HepG2 (cell line): ENCODE data around the gene MAML1. TPM values are rescaled to one million over a fixed set of nuclear protein-coding genes. Genes with fewer than 3 reads are reported as not detected.

ENCODE experiments used
- ARID2 ChIP-seq: sonication (generic); formaldehyde crosslinking; IDR thresholded peaks from 2 replicates; pipeline ENCODE4 v1.8.1; 2022; ENCODE audit warnings: mild to moderate bottlenecking, missing genetic modification reagents, borderline replicate concordance
- CENPT ChIP-seq: sonication (generic); formaldehyde crosslinking; IDR thresholded peaks from 2 replicates; pipeline ENCODE4 v1.8.0; 2022; ENCODE audit warnings: low read depth, mild to moderate bottlenecking, moderate library complexity, missing genetic modification reagents
- KDM3A ChIP-seq: IDR thresholded peaks from 2 replicates; pipeline ENCODE4 v1.6.1; 2018; ENCODE audit warnings: low read depth, missing compliant biosample characterization
- MTA3 ChIP-seq: sonication (generic); formaldehyde crosslinking; IDR thresholded peaks from 2 replicates; pipeline ENCODE4 v1.4.0; 2020; ENCODE audit warnings: missing genetic modification reagents
- PHF8 ChIP-seq: sonication (generic); formaldehyde crosslinking; IDR thresholded peaks from 2 replicates; pipeline ENCODE4 v1.5.0; 2020; ENCODE audit warnings: missing genetic modification reagents
- RFXAP ChIP-seq: sonication (generic); formaldehyde crosslinking; IDR thresholded peaks from 2 replicates; pipeline ENCODE4 v1.4.0; 2020; ENCODE audit warnings: missing genetic modification reagents, borderline replicate concordance
- SP4 ChIP-seq: sonication (generic); formaldehyde crosslinking; IDR thresholded peaks from 2 replicates; pipeline ENCODE4 v1.8.1; 2023; ENCODE audit warnings: mild to moderate bottlenecking, missing genetic modification reagents
- TMF1 ChIP-seq: sonication (generic); formaldehyde crosslinking; IDR thresholded peaks from 2 replicates; pipeline ENCODE4 v1.8.1; 2022; ENCODE audit warnings: low read depth, missing genetic modification reagents
- ZBTB20 ChIP-seq: sonication (generic); formaldehyde crosslinking; IDR thresholded peaks from 2 replicates; pipeline ENCODE4 v1.8.1; 2023; ENCODE audit warnings: missing genetic modification reagents, low read depth, mild to moderate bottlenecking, borderline replicate concordance
- ZBTB33 ChIP-seq: sonication (generic); formaldehyde crosslinking; IDR thresholded peaks from 2 replicates; pipeline ENCODE4 v1.4.0; 2020; ENCODE audit warnings: missing genetic modification reagents
- ZBTB44 ChIP-seq: sonication (generic); formaldehyde crosslinking; IDR thresholded peaks from 2 replicates; pipeline ENCODE4 v1.4.0; 2020; ENCODE audit warnings: missing genetic modification reagents
- ZFP62 ChIP-seq: sonication (generic); formaldehyde crosslinking; IDR thresholded peaks from 2 replicates; pipeline ENCODE4 v1.4.0; 2020; ENCODE audit warnings: missing genetic modification reagents
- ZFYVE20 ChIP-seq: sonication (generic); formaldehyde crosslinking; IDR thresholded peaks from 2 replicates; pipeline ENCODE4 v1.8.0; 2023; ENCODE audit warnings: low read depth, mild to moderate bottlenecking, moderate library complexity, missing genetic modification reagents, borderline replicate concordance
- ZNF121 ChIP-seq: sonication (generic); formaldehyde crosslinking; IDR thresholded peaks from 2 replicates; pipeline ENCODE4 v1.5.0; 2020; ENCODE audit warnings: mild to moderate bottlenecking, missing genetic modification reagents
- ZNF160 ChIP-seq: sonication (generic); formaldehyde crosslinking; IDR thresholded peaks from 2 replicates; pipeline ENCODE4 v1.8.0; 2022; ENCODE audit warnings: mild to moderate bottlenecking, inconsistent platforms, missing genetic modification reagents
- ZNF292 ChIP-seq: sonication (generic); formaldehyde crosslinking; IDR thresholded peaks from 2 replicates; pipeline ENCODE4 v1.8.1; 2022; ENCODE audit warnings: mild to moderate bottlenecking, low read depth, missing genetic modification reagents, borderline replicate concordance
- ZNF326 ChIP-seq: sonication (generic); formaldehyde crosslinking; IDR thresholded peaks from 2 replicates; pipeline ENCODE4 v1.4.0; 2020; ENCODE audit warnings: missing genetic modification reagents, borderline replicate concordance
- ZNF446 ChIP-seq: sonication (generic); formaldehyde crosslinking; IDR thresholded peaks from 2 replicates; pipeline ENCODE4 v1.5.0; 2020; ENCODE audit warnings: mild to moderate bottlenecking, missing genetic modification reagents
- ZNF510 ChIP-seq: sonication (generic); formaldehyde crosslinking; IDR thresholded peaks from 2 replicates; pipeline ENCODE4 v1.4.0; 2020; ENCODE audit warnings: low read depth, mild to moderate bottlenecking, missing genetic modification reagents
- ZNF550 ChIP-seq: sonication (generic); formaldehyde crosslinking; IDR thresholded peaks from 2 replicates; pipeline ENCODE4 v1.4.0; 2020; ENCODE audit warnings: mild to moderate bottlenecking, missing genetic modification reagents, borderline replicate concordance
- ZNF564 ChIP-seq: sonication (generic); formaldehyde crosslinking; IDR thresholded peaks from 2 replicates; pipeline ENCODE4 v1.8.1; 2023; ENCODE audit warnings: mild to moderate bottlenecking, missing genetic modification reagents
- polyA plus RNA-seq, 8 experiments: library from polyadenylated mRNA; depleted of rRNA in 3 of 8; stranded (reverse) in 7 of 8; unstranded in 1 of 8; fragments of >200 nt; fragmentation: Illumina TruSeq in 4 of 8; extraction: Trizol in 4 of 8; gene quantifications; 2 replicates each; pipeline versions ENCODE4 v1.2.1 to v1.2.3, GENCODE V29; 2011 to 2016; ENCODE audit warnings: low read depth in 4 of 8, missing spikeins in 1 of 8, mixed read lengths in 1 of 8; ENCODE audit not compliant: insufficient read depth in 1 of 8
- total RNA-seq, 5 experiments: library from RNA; depleted of rRNA; stranded (reverse); fragments of >200 nt; fragmentation: Illumina TruSeq; extraction: Trizol; gene quantifications; 2 replicates each; pipeline ENCODE4 v1.2.3, GENCODE V29; 2016; ENCODE audit warnings: low read depth in 1 of 5
- TF ChIP-seq, protein P1 (sequence below): fragments of 450-650 bp; IDR thresholded peaks from 2 replicates; pipeline ENCODE4 v1.6.1; 2016

The MAML1 gene
- total and polyA plus RNA-seq, 2 of the 13 experiments (the other 11 are each of a cell fraction or from before 2014, with no cell fraction given) = 10.0 to 10.8 TPM

- TF ChIP-seq ZNF446 (no peak), ZNF292 (peak; percentile 76; the same call in 1 of the 2 replicates), KDM3A (peak; percentile 63; the same call in 1 of the 2 replicates), ZNF121 (CRISPR knock-in tag) (no peak), PHF8 (CRISPR knock-in tag) (peak; percentile 84), MTA3 (no peak), ZBTB33 (CRISPR knock-in tag) (0 out of 2 replicates have a peak, but pooled peaks have one; percentile 10), ZFP62 (CRISPR knock-in tag) (no peak), ARID2 (no peak), CENPT (no peak), ZNF510 (CRISPR knock-in tag) (peak; percentile 27; the same call in 1 of the 2 replicates), ZFYVE20 (no peak), TMF1 (CRISPR knock-in tag) (peak; percentile 41; the same call in 1 of the 2 replicates), ZNF160 (CRISPR knock-in tag) (no peak), ZNF550 (CRISPR knock-in tag) (no peak), ZNF326 (CRISPR knock-in tag) (no peak), ZBTB44 (CRISPR knock-in tag) (peak; percentile 7; the same call in 1 of the 2 replicates), RFXAP (CRISPR knock-in tag) (peak; percentile 70; the same call in 1 of the 2 replicates), SP4 (CRISPR knock-in tag) (peak; percentile 99), ZBTB20 (peak; percentile 35; the same call in 1 of the 2 replicates), ZNF564 (no peak; the same call in none of the 2 replicates)
- TF ChIP-seq, protein P1, sequence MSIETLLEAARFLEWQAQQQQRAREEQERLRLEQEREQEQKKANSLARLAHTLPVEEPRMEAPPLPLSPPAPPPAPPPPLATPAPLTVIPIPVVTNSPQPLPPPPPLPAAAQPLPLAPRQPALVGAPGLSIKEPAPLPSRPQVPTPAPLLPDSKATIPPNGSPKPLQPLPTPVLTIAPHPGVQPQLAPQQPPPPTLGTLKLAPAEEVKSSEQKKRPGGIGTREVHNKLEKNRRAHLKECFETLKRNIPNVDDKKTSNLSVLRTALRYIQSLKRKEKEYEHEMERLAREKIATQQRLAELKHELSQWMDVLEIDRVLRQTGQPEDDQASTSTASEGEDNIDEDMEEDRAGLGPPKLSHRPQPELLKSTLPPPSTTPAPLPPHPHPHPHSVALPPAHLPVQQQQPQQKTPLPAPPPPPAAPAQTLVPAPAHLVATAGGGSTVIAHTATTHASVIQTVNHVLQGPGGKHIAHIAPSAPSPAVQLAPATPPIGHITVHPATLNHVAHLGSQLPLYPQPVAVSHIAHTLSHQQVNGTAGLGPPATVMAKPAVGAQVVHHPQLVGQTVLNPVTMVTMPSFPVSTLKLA = peak; percentile 37; the same call in 1 of the 2 replicates
Observed at GRCh38 chr5:179697993-179698934, 34.4 kb upstream of the MAML1 start (continued).
